A549 (cell line): ENCODE data around the gene BMPER. TPM values are rescaled to one million over a fixed set of nuclear protein-coding genes. Genes with fewer than 3 reads are reported as not detected.

Source experiments
- ATAC-seq, 2 experiments: fragments of 200-7000 bp in 1 of 2; fragments of >200 bp in 1 of 2; cut with Nextera tagmentation in 1 of 2; cut with Tn5 transposase in 1 of 2; 3 replicates each; pipeline versions ENCODE4 v1.8.0 to v1.9.1; 2018 to 2020; ENCODE audit warnings: mild to moderate bottlenecking in 1 of 2, moderate library complexity in 1 of 2
- CTCF ChIA-PET: fragments of 300-600 bp; sonication (Branson Sonifier 250); formaldehyde crosslinking; extraction: SDS; loops from one replicate; lab custom pipeline; 2021; ENCODE audit warnings: antibody characterized with exemption, inconsistent platforms; lab: Yijun Ruan, JAX
- POLR2A ChIA-PET: fragments of 350-600 bp; formaldehyde crosslinking; extraction: SDS; loops from one replicate; lab custom pipeline; 2021; ENCODE audit warnings: antibody characterized with exemption, inconsistent platforms; lab: Yijun Ruan, JAX
- DNase-seq, 2 experiments: peaks; one replicate each; pipeline versions ENCODE4 v3.0.0 to v3.0.0-alpha.2; 2011 to 2016; ENCODE audit warnings: low read depth in 1 of 2, low spot score in 1 of 2
- FAIRE-seq: peaks from 2 replicates; lab custom pipeline; 2011; peaks lifted over from hg19 to GRCh38; lab: Jason Lieb, UNC
- H3K27ac ChIP-seq, 2 experiments: fragments of >200 bp; sonication (Bioruptor Twin); formaldehyde crosslinking; 3 replicates each; pipeline ENCODE4 v1.5.1; 2016 to 2017
- H3K4me1 ChIP-seq: fragments of >200 bp; sonication (Bioruptor Twin); formaldehyde crosslinking; 3 replicates; pipeline ENCODE4 v1.6.1; 2016
- H3K4me2 ChIP-seq: fragments of >200 bp; sonication (Bioruptor Twin); formaldehyde crosslinking; 3 replicates; pipeline ENCODE4 v1.6.1; 2016
- H3K4me3 ChIP-seq: fragments of >200 bp; sonication (Bioruptor Twin); formaldehyde crosslinking; 3 replicates; pipeline ENCODE4 v1.5.1; 2016
- H3K9me3 ChIP-seq: fragments of >200 bp; sonication (Bioruptor Twin); formaldehyde crosslinking; 3 replicates; pipeline ENCODE4 v1.6.1; 2016
- ATOH8 ChIP-seq: fragments of 250-450 bp; sonication (Bioruptor Pico); IDR thresholded peaks from 2 replicates; pipeline ENCODE4 v1.5.0; 2020; ENCODE audit warnings: low read depth, mild to moderate bottlenecking, moderate library complexity
- BHLHE40 ChIP-seq: IDR thresholded peaks from 2 replicates; pipeline ENCODE4 v1.6.1; 2012; ENCODE audit warnings: low read depth, low read length, inconsistent platforms
- CBX2 ChIP-seq: fragments of 200-600 bp; sonication (generic); IDR thresholded peaks from 2 replicates; pipeline ENCODE4 v1.6.1; 2016; ENCODE audit warnings: low read depth, mild to moderate bottlenecking, borderline replicate concordance
- CHD2 ChIP-seq: fragments of 150-350 bp; IDR thresholded peaks from 2 replicates; pipeline ENCODE4 v1.6.1; 2014; ENCODE audit warnings: low read length; ENCODE audit not compliant: partially characterized antibody
- CHD4 ChIP-seq: fragments of 200-600 bp; sonication (generic); IDR thresholded peaks from 2 replicates; pipeline ENCODE4 v1.6.1; 2016; ENCODE audit warnings: antibody characterized with exemption, mild to moderate bottlenecking, borderline replicate concordance
- EHF ChIP-seq: fragments of 250-450 bp; sonication (Bioruptor Pico); IDR thresholded peaks from 2 replicates; pipeline ENCODE4 v1.5.0; 2020; ENCODE audit warnings: mild to moderate bottlenecking
- EHMT2 ChIP-seq: fragments of 200-600 bp; sonication (generic); IDR thresholded peaks from 2 replicates; pipeline ENCODE4 v1.6.1; 2016; ENCODE audit warnings: antibody characterized with exemption, low read depth, mild to moderate bottlenecking, moderate library complexity
- ELK1 ChIP-seq: fragments of 150-350 bp; IDR thresholded peaks from 2 replicates; pipeline ENCODE4 v1.6.1; 2014; ENCODE audit warnings: low read depth, mild to moderate bottlenecking, low read length
- EP300 ChIP-seq, 2 experiments: fragments of >200 bp; sonication (Bioruptor Twin); formaldehyde crosslinking; IDR thresholded peaks; 2 replicates in 1 of 2; 3 replicates in 1 of 2; pipeline ENCODE4 v1.6.1; 2016 to 2017
- ESRRA ChIP-seq: fragments of 150-350 bp; IDR thresholded peaks from 2 replicates; pipeline ENCODE4 v1.6.1; 2014; ENCODE audit warnings: mild to moderate bottlenecking, low read length, borderline replicate concordance
- FOXS1 ChIP-seq: fragments of 250-450 bp; sonication (Bioruptor Pico); IDR thresholded peaks from 2 replicates; pipeline ENCODE4 v1.5.0; 2020; ENCODE audit warnings: mild to moderate bottlenecking, moderate library complexity
- HOXA7 ChIP-seq: fragments of 250-450 bp; sonication (Bioruptor Pico); IDR thresholded peaks from 2 replicates; pipeline ENCODE4 v1.5.0; 2020; ENCODE audit warnings: mild to moderate bottlenecking, moderate library complexity
- KDM5A ChIP-seq: fragments of 200-600 bp; sonication (generic); IDR thresholded peaks from 2 replicates; pipeline ENCODE4 v1.6.1; 2016; ENCODE audit warnings: antibody characterized with exemption, mild to moderate bottlenecking
- MAZ ChIP-seq: fragments of 150-350 bp; IDR thresholded peaks from 2 replicates; pipeline ENCODE4 v1.6.1; 2014; ENCODE audit warnings: antibody characterized with exemption, low read depth, low read length, borderline replicate concordance
- NFE2L2 ChIP-seq: fragments of 150-350 bp; conservative IDR thresholded peaks from 2 replicates; pipeline ENCODE4 v1.6.1; 2014; ENCODE audit warnings: low read length
- PHF8 ChIP-seq: fragments of 200-600 bp; sonication (generic); IDR thresholded peaks from 2 replicates; pipeline ENCODE4 v1.6.1; 2016; ENCODE audit warnings: low read depth, mild to moderate bottlenecking, antibody characterized with exemption, moderate library complexity, borderline replicate concordance
- POLR2A ChIP-seq: IDR thresholded peaks from 2 replicates; pipeline ENCODE4 v1.6.1; 2012; ENCODE audit warnings: mild to moderate bottlenecking, low read length
- RAD21 ChIP-seq, 2 experiments: fragments of >200 bp in 1 of 2; sonication (Bioruptor Twin) in 1 of 2; formaldehyde crosslinking in 1 of 2; IDR thresholded peaks in 1 of 2; conservative IDR thresholded peaks in 1 of 2; 2 replicates in 1 of 2; 3 replicates in 1 of 2; pipeline ENCODE4 v1.6.1; 2012 to 2018; ENCODE audit warnings: inconsistent platforms in 1 of 2
- RARB ChIP-seq: fragments of 250-450 bp; sonication (Bioruptor Pico); IDR thresholded peaks from 2 replicates; pipeline ENCODE4 v1.8.0; 2021; ENCODE audit warnings: mild to moderate bottlenecking, moderate library complexity
- SMC3 ChIP-seq: fragments of >200 bp; sonication (Bioruptor Twin); formaldehyde crosslinking; IDR thresholded peaks from 3 replicates; pipeline ENCODE4 v1.6.1; 2018; ENCODE audit warnings: inconsistent platforms
- SREBF2 ChIP-seq: fragments of 450-650 bp; IDR thresholded peaks from 2 replicates; pipeline ENCODE4 v1.6.1; 2014; ENCODE audit warnings: mild to moderate bottlenecking, moderate library complexity
- ZC3H11A ChIP-seq: fragments of 450-650 bp; IDR thresholded peaks from 2 replicates; pipeline ENCODE4 v1.6.1; 2014; ENCODE audit warnings: antibody characterized with exemption, mild to moderate bottlenecking
- ZFP36 ChIP-seq: fragments of 450-650 bp; IDR thresholded peaks from 2 replicates; pipeline ENCODE4 v1.6.1; 2014; ENCODE audit warnings: borderline replicate concordance; ENCODE audit not compliant: partially characterized antibody
- ZNF302 ChIP-seq: fragments of 250-450 bp; sonication (Bioruptor Pico); IDR thresholded peaks from 2 replicates; pipeline ENCODE4 v1.9.0; 2021; ENCODE audit warnings: inconsistent platforms, mild to moderate bottlenecking, moderate library complexity
- WGBS: methylation state at CpG from one replicate; pipeline ENCODE4 v1.1.6; 2017; ENCODE audit errors: missing lambda C conversion rate; 5-methylcytosine and 5-hydroxymethylcytosine counted together
- polyA plus RNA-seq, 4 experiments: library from polyadenylated mRNA; depleted of rRNA in 3 of 4; stranded (reverse); fragments of >200 nt; fragmentation: RNase III in 1 of 4; extraction: RNeasy Plus Mini Kit Qiagen cat#74134 plus additional on column Dnase treatment in 1 of 4; gene quantifications; 2 replicates in 3 of 4; 3 replicates in 1 of 4; pipeline ENCODE4 v1.2.3, GENCODE V29; 2011 to 2017
- TF ChIP-seq, protein P1 (sequence below): fragments of >200 bp; sonication (Bioruptor Twin); formaldehyde crosslinking; IDR thresholded peaks from 3 replicates; pipeline ENCODE4 v1.5.1; 2016
- TF ChIP-seq, protein P2 (sequence below): fragments of 250-450 bp; sonication (Bioruptor Pico); IDR thresholded peaks from 2 replicates; pipeline ENCODE4 v1.5.0; 2021; ENCODE audit warnings: mild to moderate bottlenecking, moderate library complexity, borderline replicate concordance
- TF ChIP-seq, protein P3 (sequence below): IDR thresholded peaks from 2 replicates; pipeline ENCODE4 v1.6.1; 2012; ENCODE audit warnings: low read depth, borderline replicate concordance

BMPER gene
- polyA plus RNA-seq, 2 of the 4 experiments (the other 2 are of a cell fraction), result 5.0 to 5.8 TPM

DNA sequence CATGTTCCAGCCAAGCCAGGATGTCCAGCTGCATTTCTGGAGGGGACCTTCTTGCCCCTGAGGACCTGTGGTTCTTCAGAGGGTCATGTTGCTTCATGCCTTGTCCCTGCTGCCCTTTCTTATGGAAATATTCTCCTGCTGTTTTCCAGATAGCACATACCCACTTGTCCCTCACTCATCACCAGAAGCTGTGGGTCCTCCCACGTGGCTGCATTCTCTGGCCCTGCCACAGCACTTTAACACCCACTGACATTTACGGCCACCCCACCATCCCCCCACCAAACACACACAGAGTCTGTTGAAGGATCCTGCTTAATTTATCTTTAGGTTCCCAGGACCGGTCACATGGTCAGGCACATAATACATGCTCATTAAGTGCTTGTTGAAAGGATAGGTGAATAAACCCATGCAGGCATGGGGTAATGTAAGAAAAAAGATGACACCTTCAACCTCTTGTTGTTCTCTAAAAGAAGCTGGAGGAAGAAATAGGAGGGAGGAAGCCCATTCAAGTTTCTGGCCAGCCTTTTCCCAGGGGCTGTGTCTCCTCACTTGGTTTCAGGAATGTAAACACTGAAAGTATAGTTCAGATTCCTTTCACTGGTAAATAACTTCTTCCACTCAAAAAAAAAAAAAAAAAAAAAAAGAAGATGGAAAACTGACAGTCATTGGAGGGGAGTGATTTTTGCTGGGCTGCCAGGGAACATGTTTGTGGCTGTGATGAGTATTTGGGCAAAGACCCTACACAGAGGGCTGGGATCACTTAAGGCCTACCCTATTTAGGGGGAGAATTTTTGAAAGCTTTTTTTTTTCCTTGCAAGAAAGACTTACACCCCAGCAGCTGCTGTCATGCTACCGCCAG lies 19.8 kb upstream of the BMPER start (continued):
- TF ChIP-seq ATOH8 (CRISPR knock-in tag) (no peak), SREBF2 (no peak), CBX2 (no peak), CHD2 (no peak), ZNF302 (CRISPR knock-in tag) (no peak), CHD4 (no peak), NFE2L2 (no peak), MAZ (no peak)

DNA sequence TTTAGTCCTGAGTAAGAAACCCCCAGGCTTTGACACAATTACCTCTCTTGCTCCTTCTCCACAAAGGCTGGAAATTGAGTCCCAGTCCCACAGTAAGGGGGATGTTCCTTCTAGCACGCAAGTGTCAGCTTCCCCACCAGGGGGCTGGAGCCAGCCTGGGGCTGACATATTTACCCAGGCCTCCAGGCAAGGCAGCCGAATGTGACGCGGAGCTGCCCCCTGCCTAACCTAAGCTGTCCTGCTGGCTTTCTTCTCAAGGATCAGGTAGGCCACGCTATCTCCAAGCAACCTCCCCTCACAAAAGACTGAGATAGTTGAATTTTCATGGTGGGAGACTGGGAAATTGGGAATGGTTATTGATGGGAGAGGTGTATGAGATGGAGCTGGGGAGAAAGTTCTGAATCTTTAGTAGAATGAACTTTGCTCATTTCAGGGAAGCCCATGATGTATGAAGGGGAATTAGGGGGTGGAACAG lies 19.2 kb upstream of the BMPER start:
- WGBS, result 68% methylated on average over 5 of the region's 5 CpGs
- CTCF ChIA-PET, result interaction anchor here (0.6 to 6.1 kb wide), 7 partner anchors 9 to 776 kb away, joined by 3 to 67 read pairs (median 4); partner anchors contain the start of gene BMPER

More for the DNA sequence above, 19.2 kb upstream of the BMPER start:
- POLR2A ChIA-PET, result no interaction called here
- DNase-seq (peak; percentile 43 to 51), ATAC-seq (peak; percentile 81 to 95), FAIRE-seq (no peak)
- Histone ChIP-seq H3K4me2 (no peak overlapping the region), H3K4me1 (0 out of 3 replicates have a peak, but pooled peaks cover 4% of the 10 kb centered on the region), H3K27ac (no peak overlapping the region), H3K9me3 (no peaks in the 10 kb centered on the region), H3K4me3 (no peak overlapping the region)
- no peak for TF ChIP-seq KDM5A
- TF ChIP-seq ZC3H11A, result no peak
- no peak for TF ChIP-seq RARB (CRISPR knock-in tag)
- TF ChIP-seq, protein P1, sequence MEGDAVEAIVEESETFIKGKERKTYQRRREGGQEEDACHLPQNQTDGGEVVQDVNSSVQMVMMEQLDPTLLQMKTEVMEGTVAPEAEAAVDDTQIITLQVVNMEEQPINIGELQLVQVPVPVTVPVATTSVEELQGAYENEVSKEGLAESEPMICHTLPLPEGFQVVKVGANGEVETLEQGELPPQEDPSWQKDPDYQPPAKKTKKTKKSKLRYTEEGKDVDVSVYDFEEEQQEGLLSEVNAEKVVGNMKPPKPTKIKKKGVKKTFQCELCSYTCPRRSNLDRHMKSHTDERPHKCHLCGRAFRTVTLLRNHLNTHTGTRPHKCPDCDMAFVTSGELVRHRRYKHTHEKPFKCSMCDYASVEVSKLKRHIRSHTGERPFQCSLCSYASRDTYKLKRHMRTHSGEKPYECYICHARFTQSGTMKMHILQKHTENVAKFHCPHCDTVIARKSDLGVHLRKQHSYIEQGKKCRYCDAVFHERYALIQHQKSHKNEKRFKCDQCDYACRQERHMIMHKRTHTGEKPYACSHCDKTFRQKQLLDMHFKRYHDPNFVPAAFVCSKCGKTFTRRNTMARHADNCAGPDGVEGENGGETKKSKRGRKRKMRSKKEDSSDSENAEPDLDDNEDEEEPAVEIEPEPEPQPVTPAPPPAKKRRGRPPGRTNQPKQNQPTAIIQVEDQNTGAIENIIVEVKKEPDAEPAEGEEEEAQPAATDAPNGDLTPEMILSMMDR, result peak; percentile 22; the same call in 1 of the 3 replicates
- TF ChIP-seq EP300 (IDR thresholded peaks at IDR 0.05), result no peak
- TF ChIP-seq CHD2, result no peak
- no peak for TF ChIP-seq ESRRA
- TF ChIP-seq EHMT2, result no peak
- TF ChIP-seq FOXS1 (CRISPR knock-in tag), result no peak
- TF ChIP-seq ELK1, result no peak
- TF ChIP-seq POLR2A, result no peak
- no peak for TF ChIP-seq EHF
- TF ChIP-seq RAD21 (conservative IDR thresholded peaks at IDR 0.05 in 1 of 2, IDR thresholded peaks at IDR 0.05 in 1 of 2), result peak in 1 of 2 experiments; percentile 52; a peak in 3 of 5 replicates
- no peak for TF ChIP-seq BHLHE40
- TF ChIP-seq ATOH8 (CRISPR knock-in tag), result no peak
- TF ChIP-seq PHF8, result no peak
- TF ChIP-seq, protein P2, sequence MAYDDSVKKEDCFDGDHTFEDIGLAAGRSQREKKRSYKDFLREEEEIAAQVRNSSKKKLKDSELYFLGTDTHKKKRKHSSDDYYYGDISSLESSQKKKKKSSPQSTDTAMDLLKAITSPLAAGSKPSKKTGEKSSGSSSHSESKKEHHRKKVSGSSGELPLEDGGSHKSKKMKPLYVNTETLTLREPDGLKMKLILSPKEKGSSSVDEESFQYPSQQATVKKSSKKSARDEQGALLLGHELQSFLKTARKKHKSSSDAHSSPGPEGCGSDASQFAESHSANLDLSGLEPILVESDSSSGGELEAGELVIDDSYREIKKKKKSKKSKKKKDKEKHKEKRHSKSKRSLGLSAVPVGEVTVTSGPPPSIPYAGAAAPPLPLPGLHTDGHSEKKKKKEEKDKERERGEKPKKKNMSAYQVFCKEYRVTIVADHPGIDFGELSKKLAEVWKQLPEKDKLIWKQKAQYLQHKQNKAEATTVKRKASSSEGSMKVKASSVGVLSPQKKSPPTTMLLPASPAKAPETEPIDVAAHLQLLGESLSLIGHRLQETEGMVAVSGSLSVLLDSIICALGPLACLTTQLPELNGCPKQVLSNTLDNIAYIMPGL, result no peak
- no peak for TF ChIP-seq HOXA7 (CRISPR knock-in tag)
- TF ChIP-seq ZFP36, result no peak
- TF ChIP-seq, protein P3, sequence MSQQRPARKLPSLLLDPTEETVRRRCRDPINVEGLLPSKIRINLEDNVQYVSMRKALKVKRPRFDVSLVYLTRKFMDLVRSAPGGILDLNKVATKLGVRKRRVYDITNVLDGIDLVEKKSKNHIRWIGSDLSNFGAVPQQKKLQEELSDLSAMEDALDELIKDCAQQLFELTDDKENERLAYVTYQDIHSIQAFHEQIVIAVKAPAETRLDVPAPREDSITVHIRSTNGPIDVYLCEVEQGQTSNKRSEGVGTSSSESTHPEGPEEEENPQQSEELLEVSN, result no peak
- TF ChIP-seq SMC3, result 0 out of 3 replicates have a peak, but pooled peaks have one; percentile 34
